ENCODE data around the gene GRIK2.
A peak's percentile ranks its signal among the peaks of the same experiment; 100 is the strongest.

Gene GRIK2

GRCh38 chr6:101784094-101784493 lies 390.6 kb downstream of the GRIK2 start:
- no peak for DNase-seq (ENCODE audit: low spot score)

DNA sequence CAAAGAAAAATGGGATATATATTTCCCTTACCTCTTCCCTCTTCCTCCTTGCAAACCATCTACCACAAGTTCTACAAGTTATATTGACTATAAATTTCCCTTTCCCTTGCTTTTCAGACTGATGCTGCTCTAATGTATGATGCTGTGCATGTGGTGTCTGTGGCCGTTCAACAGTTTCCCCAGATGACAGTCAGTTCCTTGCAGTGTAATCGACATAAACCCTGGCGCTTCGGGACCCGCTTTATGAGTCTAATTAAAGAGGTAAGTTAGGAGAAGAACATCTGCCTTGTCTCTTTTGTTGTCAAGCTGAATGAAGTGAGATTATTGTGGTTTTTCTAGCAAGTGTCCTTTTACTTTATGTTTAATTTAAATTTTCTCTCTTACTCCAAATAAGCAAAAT lies 406.0 kb downstream of the GRIK2 start:
- DNase-seq (ENCODE audit: low spot score) = no peak

- DNase-seq (ENCODE audit: low spot score) = no peak
Observed at GRCh38 chr6:101800598-101800997, 407.1 kb downstream of the GRIK2 start.

- DNase-seq (ENCODE audit: low spot score) = no peak
Observed at GRCh38 chr6:101803136-101803535, 409.6 kb downstream of the GRIK2 start.

GRCh38 chr6:101806241-101806640 lies 412.7 kb downstream of the GRIK2 start:
- no peak for DNase-seq (ENCODE audit: low spot score)

DNA sequence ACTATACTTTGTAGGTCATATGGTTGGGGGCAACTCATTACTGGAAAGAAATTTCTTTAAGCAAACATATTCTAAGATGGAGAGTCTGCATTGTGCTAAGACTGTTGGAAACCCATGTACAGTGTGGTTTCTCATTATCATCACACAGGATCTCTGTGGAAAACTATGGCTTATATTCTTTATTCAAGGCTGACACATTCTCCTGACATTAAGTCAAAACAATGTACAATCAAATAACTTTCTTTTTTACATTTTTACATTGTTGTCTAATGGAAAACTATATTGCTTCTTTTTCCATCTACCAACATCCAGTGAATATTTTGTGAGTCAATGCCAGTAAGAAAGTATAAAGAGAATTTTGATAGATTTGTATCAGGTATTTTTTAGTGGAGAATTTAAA lies 417.6 kb downstream of the GRIK2 start:
- DNase-seq (ENCODE audit: low spot score) = no peak

- DNase-seq (ENCODE audit: low spot score) = no peak
Observed at GRCh38 chr6:101816716-101817115, 423.2 kb downstream of the GRIK2 start.

DNA sequence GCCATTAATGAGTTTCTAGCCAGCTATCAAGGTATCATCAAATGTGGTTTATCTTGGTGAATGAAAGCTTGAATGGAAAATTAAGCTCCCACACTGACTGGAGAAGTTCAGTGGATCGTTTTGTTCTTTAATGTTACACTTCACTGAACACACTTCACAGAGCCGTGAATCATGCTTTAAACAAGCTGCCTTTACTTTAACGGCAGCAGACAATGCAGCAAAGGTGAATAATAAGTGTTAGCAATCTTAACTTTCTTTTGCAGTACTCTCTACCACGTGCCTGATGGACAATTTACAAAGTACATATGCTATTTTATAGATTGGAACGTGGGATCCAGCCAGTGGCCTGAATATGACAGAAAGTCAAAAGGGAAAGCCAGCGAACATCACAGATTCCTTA lies 424.5 kb downstream of the GRIK2 start:
- peak; percentile 27 for DNase-seq (ENCODE audit: low spot score)

GRCh38 chr6:101824551-101825345 lies 431.2 kb downstream of the GRIK2 start:
- no peak for DNase-seq (ENCODE audit: low spot score)

DNA sequence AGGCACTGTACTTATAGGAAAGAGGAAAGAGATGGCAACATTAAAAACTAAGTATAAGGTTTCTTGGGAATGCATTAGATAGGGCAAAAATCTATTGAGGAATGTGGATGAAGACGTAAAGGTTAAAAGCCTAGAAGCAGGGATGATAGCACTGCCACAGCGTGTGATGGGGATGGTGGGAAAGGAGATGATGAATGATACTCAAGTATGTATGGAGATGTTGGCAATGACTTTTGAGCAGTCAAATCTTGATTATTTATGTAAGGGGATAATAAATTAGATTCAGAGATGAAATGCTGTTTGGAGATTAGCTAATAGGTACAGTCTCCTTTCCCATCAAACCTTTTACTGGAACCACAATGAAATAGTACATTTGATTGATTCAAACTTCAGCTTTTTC lies 432.8 kb downstream of the GRIK2 start:
- no peak for DNase-seq (ENCODE audit: low spot score)

- no peak for DNase-seq (ENCODE audit: low spot score)
Observed at GRCh38 chr6:101826678-101827077, 433.2 kb downstream of the GRIK2 start.

DNA sequence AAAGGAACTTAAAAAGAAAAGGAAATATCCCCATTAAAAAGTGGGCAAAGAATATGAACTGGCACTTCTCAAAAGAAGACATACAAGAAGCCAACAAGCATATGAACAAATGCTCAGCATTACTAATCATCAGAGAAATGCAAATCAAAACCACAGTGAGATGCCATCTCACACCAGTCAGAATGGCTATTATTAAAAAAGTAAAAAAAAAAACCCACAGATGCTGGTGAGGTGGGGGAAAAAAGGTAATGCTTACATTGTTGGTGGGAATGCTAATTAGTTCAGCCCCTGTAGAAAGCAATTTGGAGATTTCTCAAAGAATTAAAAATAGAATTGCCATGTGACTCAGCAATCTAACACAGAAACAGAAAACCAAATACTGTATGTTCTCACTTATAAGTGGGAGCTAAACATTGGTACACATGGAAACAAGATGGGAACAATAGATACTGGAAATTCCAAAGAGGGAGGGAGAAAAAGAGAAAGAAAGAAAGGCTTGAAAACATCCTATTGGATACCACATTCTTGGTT lies 437.1 kb downstream of the GRIK2 start:
- no peak for DNase-seq (ENCODE audit: low spot score)

GRCh38 chr6:101832371-101832770 lies 438.9 kb downstream of the GRIK2 start:
- peak; percentile 72 for DNase-seq (ENCODE audit: low spot score)

DNA sequence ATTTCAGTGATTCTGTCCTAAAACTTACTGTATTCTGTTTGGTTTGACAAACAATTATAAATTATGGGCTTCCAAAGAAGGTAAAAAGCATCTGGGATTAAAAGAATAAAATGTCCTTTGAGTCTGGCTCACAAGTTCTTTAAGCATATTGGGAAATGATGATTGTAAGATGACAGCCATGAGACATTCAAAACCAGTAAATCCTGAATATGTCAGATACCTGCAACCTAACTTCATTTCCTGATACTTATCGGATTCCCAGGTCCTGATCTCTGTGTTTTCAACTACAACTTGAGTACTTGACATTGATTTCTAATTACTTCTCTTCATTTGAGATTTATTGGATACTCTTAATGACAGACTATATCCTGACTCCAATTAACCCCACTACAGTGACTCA lies 446.6 kb downstream of the GRIK2 start:
- no peak for DNase-seq (ENCODE audit: low spot score)

- DNase-seq (ENCODE audit: low spot score) = no peak
Observed at GRCh38 chr6:101845172-101845571, 451.7 kb downstream of the GRIK2 start.

- no peak for DNase-seq (ENCODE audit: low spot score)
Observed at GRCh38 chr6:101845621-101846020, 452.1 kb downstream of the GRIK2 start.

GRCh38 chr6:101847690-101848089 lies 454.2 kb downstream of the GRIK2 start:
- DNase-seq (ENCODE audit: low spot score) = no peak

- no peak for DNase-seq (ENCODE audit: low spot score)
Observed at GRCh38 chr6:101851911-101852310, 458.4 kb downstream of the GRIK2 start.

DNA sequence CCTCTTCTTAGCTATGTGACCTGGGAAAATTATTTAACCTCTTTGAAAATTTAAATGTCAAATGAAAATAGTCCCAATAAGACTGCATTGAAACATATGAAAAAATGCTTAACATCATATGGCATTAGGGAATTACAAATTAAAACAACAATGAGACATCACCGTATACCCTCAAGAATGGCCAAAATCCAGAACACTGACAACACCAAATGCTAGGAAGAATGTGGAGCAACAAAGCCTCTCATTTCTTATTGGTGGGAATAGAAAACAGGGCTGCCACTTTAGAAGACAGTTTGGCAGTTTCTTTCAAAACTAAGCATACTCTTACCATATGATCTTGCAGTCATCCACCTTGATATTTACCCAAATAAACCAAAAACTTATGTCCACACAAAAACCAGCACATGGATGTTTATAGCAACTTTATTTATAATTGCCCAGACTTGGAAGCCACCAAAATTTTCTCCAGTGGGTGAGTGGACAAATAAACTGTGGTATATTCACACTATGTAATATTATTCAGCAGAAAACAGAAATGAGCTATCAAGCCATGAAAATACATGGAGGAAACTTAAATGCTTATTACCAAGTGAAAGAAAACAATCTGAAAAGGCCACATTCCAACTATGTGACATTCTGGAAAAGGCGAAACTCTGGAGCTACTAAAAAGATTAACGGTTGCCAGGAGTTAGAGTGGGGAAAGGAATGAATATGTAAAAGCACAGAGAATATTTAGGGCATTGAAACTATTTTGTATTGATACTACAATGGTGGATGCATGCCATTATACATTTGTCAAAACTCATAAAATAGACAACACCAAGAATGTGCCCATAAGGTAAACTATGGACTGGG lies 459.9 kb downstream of the GRIK2 start:
- no peak for DNase-seq (ENCODE audit: low spot score)

- no peak for DNase-seq (ENCODE audit: low spot score)
Observed at GRCh38 chr6:101876431-101876830, 482.9 kb downstream of the GRIK2 start.

DNA sequence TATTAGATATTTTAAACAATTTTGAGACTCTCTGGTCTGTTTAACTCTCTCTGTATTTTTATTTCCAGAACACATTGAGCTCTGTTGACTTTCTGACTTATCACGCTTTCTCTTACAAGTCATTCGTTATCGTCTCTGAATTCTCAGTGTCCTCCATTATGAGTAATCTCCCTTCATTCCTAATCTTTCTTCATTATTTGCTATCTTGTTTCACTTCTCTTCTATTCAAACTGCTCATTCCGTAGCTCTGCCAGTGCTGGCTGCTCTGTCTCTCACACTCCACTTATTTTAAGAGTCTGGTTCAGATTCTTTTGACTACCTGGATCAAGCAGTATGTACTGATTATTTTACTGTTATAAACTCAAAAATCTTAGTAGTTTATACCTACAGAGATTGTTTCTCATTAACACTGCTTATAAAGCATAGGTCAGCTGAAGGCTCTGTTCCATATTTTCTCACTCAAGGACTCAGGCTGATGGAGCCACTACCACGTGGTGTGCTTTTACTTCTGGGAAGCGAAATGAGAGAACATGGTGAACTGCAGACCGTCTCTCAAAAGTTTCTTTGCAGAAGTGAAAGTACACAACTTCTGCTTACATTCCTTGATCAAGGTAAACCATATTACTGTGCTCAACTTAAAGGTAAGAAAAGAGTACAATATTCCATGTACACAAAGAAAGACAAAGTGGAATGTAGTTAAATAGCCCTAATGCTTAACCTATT lies 485.2 kb downstream of the GRIK2 start:
- DNase-seq (ENCODE audit: low spot score) = no peak

DNA sequence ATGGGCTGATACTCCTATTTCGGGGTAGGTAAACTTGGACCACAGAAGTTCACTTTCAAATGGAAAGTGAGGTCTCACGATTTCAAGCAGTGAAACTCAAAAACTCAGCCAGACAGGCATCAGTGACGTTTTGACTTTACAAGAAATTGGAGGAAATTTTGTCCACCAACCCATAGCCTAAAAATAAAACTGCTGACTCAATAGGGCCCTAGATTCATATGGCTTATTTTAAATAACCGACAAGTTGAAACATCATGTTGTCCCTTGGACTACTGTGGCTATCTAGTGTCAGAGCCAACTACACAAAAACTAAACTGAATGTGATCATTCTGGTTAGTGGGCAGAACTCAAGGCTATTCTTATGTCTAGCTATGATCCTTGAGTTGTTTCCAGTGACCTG lies 486.3 kb downstream of the GRIK2 start:
- DNase-seq (ENCODE audit: low spot score) = no peak
